WTC11 (cell line): ENCODE results near the gene RNU1-4. TPM values are rescaled to one million over a fixed set of nuclear protein-coding genes. Genes with fewer than 3 reads are reported as not detected.

ENCODE experiments used
- ATAC-seq: fragments of 200-7000 bp; cut with Tn5 transposase; 2 replicates; pipeline ENCODE4 v1.10.0; 2021; ENCODE audit warnings: mild to moderate bottlenecking, moderate library complexity
- CTCF ChIA-PET: fragments of 300-600 bp; sonication (Branson Sonifier 250); formaldehyde crosslinking; loops from one replicate; lab custom pipeline; 2021; ENCODE audit warnings: antibody characterized with exemption; lab: Charles Lee
- POLR2A ChIA-PET: fragments of 350-600 bp; sonication (Branson Sonifier 250); formaldehyde crosslinking; loops from one replicate; lab custom pipeline; 2021; ENCODE audit warnings: antibody characterized with exemption; lab: Charles Lee
- DNase-seq: peaks from one replicate; pipeline ENCODE4 v3.0.0; 2021; ENCODE audit warnings: low spot score
- H3K27ac Mint-ChIP-seq: 2 replicates; pipeline ENCODE4 v1.8.0; 2021; ENCODE audit warnings: mixed read lengths
- H3K27me3 Mint-ChIP-seq: 2 replicates; pipeline ENCODE4 v1.8.0; 2021; ENCODE audit warnings: low read depth, mild to moderate bottlenecking, moderate library complexity, mixed read lengths
- H3K36me3 Mint-ChIP-seq: 2 replicates; pipeline ENCODE4 v1.8.0; 2021; ENCODE audit warnings: mixed read lengths
- H3K4me1 Mint-ChIP-seq: 2 replicates; pipeline ENCODE4 v1.8.0; 2022; ENCODE audit warnings: mixed read lengths
- H3K4me3 Mint-ChIP-seq: 2 replicates; pipeline ENCODE4 v1.8.0; 2021; ENCODE audit warnings: mild to moderate bottlenecking, moderate library complexity, mixed read lengths
- H3K9me3 Mint-ChIP-seq: 2 replicates; pipeline ENCODE4 v1.8.0; 2021; ENCODE audit warnings: mixed read lengths
- ATF1 ChIP-seq: sonication (generic); formaldehyde crosslinking; IDR thresholded peaks from 2 replicates; pipeline ENCODE4 v1.8.1; 2023; ENCODE audit warnings: mild to moderate bottlenecking, moderate library complexity, missing genetic modification reagents
- CREB1 ChIP-seq: sonication (generic); formaldehyde crosslinking; IDR thresholded peaks from 2 replicates; pipeline ENCODE4 v1.8.0; 2023; ENCODE audit warnings: mild to moderate bottlenecking, missing genetic modification reagents
- ETV6 ChIP-seq: sonication (generic); formaldehyde crosslinking; IDR thresholded peaks from 2 replicates; pipeline ENCODE4 v1.8.1; 2022; ENCODE audit warnings: mild to moderate bottlenecking, missing genetic modification reagents
- GABPB1 ChIP-seq: sonication (generic); formaldehyde crosslinking; IDR thresholded peaks from 2 replicates; pipeline ENCODE4 v1.8.1; 2023; ENCODE audit warnings: mild to moderate bottlenecking, missing genetic modification reagents
- HMGA2 ChIP-seq: fragments of 250-450 bp; sonication (Bioruptor Pico); IDR thresholded peaks from 2 replicates; pipeline ENCODE4 v1.4.0; 2021; ENCODE audit warnings: mild to moderate bottlenecking, moderate library complexity
- JUN ChIP-seq: sonication (generic); formaldehyde crosslinking; IDR thresholded peaks from 2 replicates; pipeline ENCODE4 v1.8.0; 2023; ENCODE audit warnings: mild to moderate bottlenecking, missing genetic modification reagents
- NFATC4 ChIP-seq: fragments of 250-450 bp; sonication (Bioruptor Pico); IDR thresholded peaks from 2 replicates; pipeline ENCODE4 v1.9.0; 2021; ENCODE audit warnings: mild to moderate bottlenecking
- NFE2L1 ChIP-seq: sonication (generic); formaldehyde crosslinking; IDR thresholded peaks from 2 replicates; pipeline ENCODE4 v1.8.1; 2023; ENCODE audit warnings: missing genetic modification reagents
- NR1H2 ChIP-seq: sonication (generic); formaldehyde crosslinking; IDR thresholded peaks from 2 replicates; pipeline ENCODE4 v1.9.0; 2021; ENCODE audit warnings: mild to moderate bottlenecking, moderate library complexity, missing genetic modification reagents
- OVOL2 ChIP-seq: fragments of 250-450 bp; sonication (Bioruptor Pico); IDR thresholded peaks from 2 replicates; pipeline ENCODE4 v1.9.0; 2021; ENCODE audit warnings: mild to moderate bottlenecking, borderline replicate concordance
- SOX15 ChIP-seq: fragments of 250-450 bp; sonication (Bioruptor Pico); IDR thresholded peaks from 2 replicates; pipeline ENCODE4 v1.9.0; 2021; ENCODE audit warnings: mild to moderate bottlenecking
- ZNF219 ChIP-seq: sonication (generic); formaldehyde crosslinking; IDR thresholded peaks from 2 replicates; pipeline ENCODE4 v1.8.0; 2023; ENCODE audit warnings: missing genetic modification reagents, mild to moderate bottlenecking, borderline replicate concordance
- ZNF671 ChIP-seq: fragments of 250-450 bp; sonication (Bioruptor Pico); IDR thresholded peaks from 2 replicates; pipeline ENCODE4 v1.8.0; 2021; ENCODE audit warnings: mild to moderate bottlenecking
- total RNA-seq: library from RNA; stranded (reverse); gene quantifications from 3 replicates; pipeline ENCODE4 v1.2.3, GENCODE V29; 2021
- TF ChIP-seq, protein P1 (sequence below): fragments of 250-450 bp; sonication (Bioruptor Pico); IDR thresholded peaks from 2 replicates; pipeline ENCODE4 v1.9.0; 2021; ENCODE audit warnings: mild to moderate bottlenecking
- TF ChIP-seq, protein P2 (sequence below): fragments of 250-450 bp; sonication (Bioruptor Pico); IDR thresholded peaks from 2 replicates; pipeline ENCODE4 v2.1.2; 2022; ENCODE audit warnings: mild to moderate bottlenecking, moderate library complexity
- TF ChIP-seq, protein P3 (sequence below): sonication (generic); formaldehyde crosslinking; IDR thresholded peaks from 2 replicates; pipeline ENCODE4 v1.8.0; 2022; ENCODE audit warnings: missing genetic modification reagents
- TF ChIP-seq, protein P4 (sequence below): sonication (generic); formaldehyde crosslinking; IDR thresholded peaks from 2 replicates; pipeline ENCODE4 v1.8.1; 2023; ENCODE audit warnings: mild to moderate bottlenecking, missing genetic modification reagents, moderate library complexity
- TF ChIP-seq, protein P5 (sequence below): sonication (generic); formaldehyde crosslinking; IDR thresholded peaks from 2 replicates; pipeline ENCODE4 v1.8.0; 2023; ENCODE audit warnings: missing genetic modification reagents
- TF ChIP-seq, protein P6 (sequence below): sonication (generic); formaldehyde crosslinking; IDR thresholded peaks from 2 replicates; pipeline ENCODE4 v1.8.1; 2022; ENCODE audit warnings: mild to moderate bottlenecking, moderate library complexity, missing genetic modification reagents

RNU1-4 gene
- total RNA-seq, 1 experiment from 2014 or later: 1,197 TPM

DNA sequence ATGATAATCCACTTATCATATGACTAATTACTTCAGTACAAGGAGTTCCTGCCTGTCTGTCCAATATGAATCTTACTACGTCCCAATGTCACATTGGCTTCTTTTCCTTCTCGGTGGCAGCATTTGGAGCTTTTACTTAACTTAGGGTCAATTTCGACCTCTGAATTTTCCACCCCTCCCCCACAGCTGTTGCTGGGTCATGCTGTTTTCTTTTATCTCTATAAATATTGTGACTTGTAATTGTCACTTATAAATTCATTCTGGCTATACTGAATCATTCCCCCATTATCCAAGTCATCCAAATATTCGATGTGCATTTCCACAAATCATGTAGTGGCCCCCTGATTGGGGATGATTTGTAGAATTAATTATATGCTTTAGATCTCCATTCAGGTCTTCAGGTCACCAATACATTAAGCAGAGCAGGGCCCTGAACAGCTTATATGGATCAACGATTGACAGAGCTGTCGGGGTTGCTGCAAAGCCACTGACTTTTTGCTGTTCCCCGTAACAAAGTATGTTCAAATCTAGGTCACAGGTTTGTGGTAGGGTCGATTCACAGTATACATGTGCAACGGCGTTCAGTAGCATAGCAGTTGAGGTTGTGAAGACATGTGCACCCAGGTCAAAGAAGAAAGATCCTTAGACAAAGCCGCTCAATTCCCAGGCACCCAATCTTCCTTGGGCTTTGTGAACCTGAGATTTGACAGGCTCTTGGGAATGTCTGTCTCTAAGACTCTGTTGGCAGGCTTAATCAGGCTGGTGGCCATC, 18.3 kb upstream of the RNU1-4 start:
- H3K27me3 Mint-ChIP-seq: no peaks in the 10 kb centered on the region
- ATAC-seq: no peak
- POLR2A ChIA-PET: no interaction called here
- CTCF ChIA-PET: interaction anchor here (0.6 to 4.0 kb wide), 3 partner anchors 14 to 101 kb away, joined by 3 to 18 read pairs (median 6); no protein-coding TSS in a partner anchor
- DNase-seq: no peak
- H3K9me3 Mint-ChIP-seq: no peaks in the 10 kb centered on the region
- H3K36me3 Mint-ChIP-seq: no peaks in the 10 kb centered on the region
- no peak for TF ChIP-seq CREB1 (CRISPR knock-in tag)
- no peak for TF ChIP-seq HMGA2 (CRISPR knock-in tag)
- no peak for TF ChIP-seq ZNF219 (CRISPR knock-in tag)
- no peak for TF ChIP-seq OVOL2
- TF ChIP-seq, protein P1, sequence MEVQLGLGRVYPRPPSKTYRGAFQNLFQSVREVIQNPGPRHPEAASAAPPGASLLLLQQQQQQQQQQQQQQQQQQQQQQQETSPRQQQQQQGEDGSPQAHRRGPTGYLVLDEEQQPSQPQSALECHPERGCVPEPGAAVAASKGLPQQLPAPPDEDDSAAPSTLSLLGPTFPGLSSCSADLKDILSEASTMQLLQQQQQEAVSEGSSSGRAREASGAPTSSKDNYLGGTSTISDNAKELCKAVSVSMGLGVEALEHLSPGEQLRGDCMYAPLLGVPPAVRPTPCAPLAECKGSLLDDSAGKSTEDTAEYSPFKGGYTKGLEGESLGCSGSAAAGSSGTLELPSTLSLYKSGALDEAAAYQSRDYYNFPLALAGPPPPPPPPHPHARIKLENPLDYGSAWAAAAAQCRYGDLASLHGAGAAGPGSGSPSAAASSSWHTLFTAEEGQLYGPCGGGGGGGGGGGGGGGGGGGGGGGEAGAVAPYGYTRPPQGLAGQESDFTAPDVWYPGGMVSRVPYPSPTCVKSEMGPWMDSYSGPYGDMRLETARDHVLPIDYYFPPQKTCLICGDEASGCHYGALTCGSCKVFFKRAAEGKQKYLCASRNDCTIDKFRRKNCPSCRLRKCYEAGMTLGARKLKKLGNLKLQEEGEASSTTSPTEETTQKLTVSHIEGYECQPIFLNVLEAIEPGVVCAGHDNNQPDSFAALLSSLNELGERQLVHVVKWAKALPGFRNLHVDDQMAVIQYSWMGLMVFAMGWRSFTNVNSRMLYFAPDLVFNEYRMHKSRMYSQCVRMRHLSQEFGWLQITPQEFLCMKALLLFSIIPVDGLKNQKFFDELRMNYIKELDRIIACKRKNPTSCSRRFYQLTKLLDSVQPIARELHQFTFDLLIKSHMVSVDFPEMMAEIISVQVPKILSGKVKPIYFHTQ: no peak
- no peak for TF ChIP-seq ZNF671 (CRISPR knock-in tag)
- H3K27ac Mint-ChIP-seq: no peak overlapping the region
- H3K4me3 Mint-ChIP-seq: no peak overlapping the region
- peaks cover 19% of the 10 kb centered on the region for H3K4me1 Mint-ChIP-seq

DNA sequence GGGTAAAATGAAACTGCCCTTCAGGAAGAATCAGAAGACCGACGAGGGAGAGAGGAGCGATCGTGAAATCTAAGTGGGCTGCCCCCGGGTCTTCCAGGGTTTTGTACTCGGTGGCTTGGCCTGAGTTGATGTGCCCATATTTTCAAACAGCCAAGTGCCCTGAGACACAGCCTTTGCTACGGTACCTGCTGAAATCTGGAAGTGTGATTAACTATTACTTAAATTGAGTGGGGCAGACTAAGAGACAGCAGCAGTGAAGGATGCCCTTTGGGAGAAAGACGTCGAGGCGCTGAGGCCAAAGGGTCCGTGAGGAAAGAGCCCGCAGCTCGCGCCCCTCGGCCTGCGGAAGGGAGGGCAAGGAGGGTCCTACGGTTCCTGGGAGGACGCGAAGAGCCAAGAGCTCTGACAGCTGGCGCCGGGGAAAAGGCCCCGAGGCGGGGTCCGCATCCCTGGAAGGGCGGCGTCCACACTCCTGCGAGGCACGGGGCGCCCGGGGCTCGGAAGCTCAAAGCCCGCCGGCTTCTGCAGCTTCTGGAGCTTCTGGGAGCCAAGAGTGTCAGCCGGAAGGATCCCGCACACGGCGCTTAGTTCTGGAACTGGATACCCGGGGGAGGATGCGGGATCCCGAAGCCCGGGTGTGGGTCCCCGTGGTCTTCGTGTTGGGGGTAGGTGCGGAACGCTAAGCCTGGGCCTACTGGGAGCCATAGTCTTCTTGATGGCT, 15.4 kb upstream of the RNU1-4 start:
- peaks cover 9% of the 10 kb centered on the region; the same call in 1 of the 2 replicates for H3K4me1 Mint-ChIP-seq
- H3K9me3 Mint-ChIP-seq: no peaks in the 10 kb centered on the region
- POLR2A ChIA-PET: no interaction called here
- TF ChIP-seq, protein P2, sequence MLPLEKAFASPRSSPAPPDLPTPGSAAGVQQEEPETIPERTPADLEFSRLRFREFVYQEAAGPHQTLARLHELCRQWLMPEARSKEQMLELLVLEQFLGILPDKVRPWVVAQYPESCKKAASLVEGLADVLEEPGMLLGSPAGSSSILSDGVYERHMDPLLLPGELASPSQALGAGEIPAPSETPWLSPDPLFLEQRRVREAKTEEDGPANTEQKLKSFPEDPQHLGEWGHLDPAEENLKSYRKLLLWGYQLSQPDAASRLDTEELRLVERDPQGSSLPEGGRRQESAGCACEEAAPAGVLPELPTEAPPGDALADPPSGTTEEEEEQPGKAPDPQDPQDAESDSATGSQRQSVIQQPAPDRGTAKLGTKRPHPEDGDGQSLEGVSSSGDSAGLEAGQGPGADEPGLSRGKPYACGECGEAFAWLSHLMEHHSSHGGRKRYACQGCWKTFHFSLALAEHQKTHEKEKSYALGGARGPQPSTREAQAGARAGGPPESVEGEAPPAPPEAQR: no peak
- no peak for TF ChIP-seq NR1H2
- TF ChIP-seq, protein P3, sequence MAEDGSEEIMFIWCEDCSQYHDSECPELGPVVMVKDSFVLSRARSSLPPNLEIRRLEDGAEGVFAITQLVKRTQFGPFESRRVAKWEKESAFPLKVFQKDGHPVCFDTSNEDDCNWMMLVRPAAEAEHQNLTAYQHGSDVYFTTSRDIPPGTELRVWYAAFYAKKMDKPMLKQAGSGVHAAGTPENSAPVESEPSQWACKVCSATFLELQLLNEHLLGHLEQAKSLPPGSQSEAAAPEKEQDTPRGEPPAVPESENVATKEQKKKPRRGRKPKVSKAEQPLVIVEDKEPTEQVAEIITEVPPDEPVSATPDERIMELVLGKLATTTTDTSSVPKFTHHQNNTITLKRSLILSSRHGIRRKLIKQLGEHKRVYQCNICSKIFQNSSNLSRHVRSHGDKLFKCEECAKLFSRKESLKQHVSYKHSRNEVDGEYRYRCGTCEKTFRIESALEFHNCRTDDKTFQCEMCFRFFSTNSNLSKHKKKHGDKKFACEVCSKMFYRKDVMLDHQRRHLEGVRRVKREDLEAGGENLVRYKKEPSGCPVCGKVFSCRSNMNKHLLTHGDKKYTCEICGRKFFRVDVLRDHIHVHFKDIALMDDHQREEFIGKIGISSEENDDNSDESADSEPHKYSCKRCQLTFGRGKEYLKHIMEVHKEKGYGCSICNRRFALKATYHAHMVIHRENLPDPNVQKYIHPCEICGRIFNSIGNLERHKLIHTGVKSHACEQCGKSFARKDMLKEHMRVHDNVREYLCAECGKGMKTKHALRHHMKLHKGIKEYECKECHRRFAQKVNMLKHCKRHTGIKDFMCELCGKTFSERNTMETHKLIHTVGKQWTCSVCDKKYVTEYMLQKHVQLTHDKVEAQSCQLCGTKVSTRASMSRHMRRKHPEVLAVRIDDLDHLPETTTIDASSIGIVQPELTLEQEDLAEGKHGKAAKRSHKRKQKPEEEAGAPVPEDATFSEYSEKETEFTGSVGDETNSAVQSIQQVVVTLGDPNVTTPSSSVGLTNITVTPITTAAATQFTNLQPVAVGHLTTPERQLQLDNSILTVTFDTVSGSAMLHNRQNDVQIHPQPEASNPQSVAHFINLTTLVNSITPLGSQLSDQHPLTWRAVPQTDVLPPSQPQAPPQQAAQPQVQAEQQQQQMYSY (CRISPR knock-in tag): no peak
- TF ChIP-seq ETV6 (CRISPR knock-in tag): no peak
- TF ChIP-seq, protein P4, sequence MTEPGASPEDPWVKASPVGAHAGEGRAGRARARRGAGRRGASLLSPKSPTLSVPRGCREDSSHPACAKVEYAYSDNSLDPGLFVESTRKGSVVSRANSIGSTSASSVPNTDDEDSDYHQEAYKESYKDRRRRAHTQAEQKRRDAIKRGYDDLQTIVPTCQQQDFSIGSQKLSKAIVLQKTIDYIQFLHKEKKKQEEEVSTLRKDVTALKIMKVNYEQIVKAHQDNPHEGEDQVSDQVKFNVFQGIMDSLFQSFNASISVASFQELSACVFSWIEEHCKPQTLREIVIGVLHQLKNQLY: no peak
- no peak for TF ChIP-seq OVOL2
- TF ChIP-seq NFATC4 (CRISPR knock-in tag): no peak
- TF ChIP-seq, protein P1: no peak
- TF ChIP-seq JUN: no peak
- TF ChIP-seq, protein P5, sequence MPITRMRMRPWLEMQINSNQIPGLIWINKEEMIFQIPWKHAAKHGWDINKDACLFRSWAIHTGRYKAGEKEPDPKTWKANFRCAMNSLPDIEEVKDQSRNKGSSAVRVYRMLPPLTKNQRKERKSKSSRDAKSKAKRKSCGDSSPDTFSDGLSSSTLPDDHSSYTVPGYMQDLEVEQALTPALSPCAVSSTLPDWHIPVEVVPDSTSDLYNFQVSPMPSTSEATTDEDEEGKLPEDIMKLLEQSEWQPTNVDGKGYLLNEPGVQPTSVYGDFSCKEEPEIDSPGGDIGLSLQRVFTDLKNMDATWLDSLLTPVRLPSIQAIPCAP (CRISPR knock-in tag): no peak
- TF ChIP-seq SOX15 (CRISPR knock-in tag): no peak
- TF ChIP-seq NFE2L1 (CRISPR knock-in tag): no peak
- no peak for TF ChIP-seq ATF1 (CRISPR knock-in tag)
- no peak for TF ChIP-seq GABPB1 (CRISPR knock-in tag)
- TF ChIP-seq, protein P6, sequence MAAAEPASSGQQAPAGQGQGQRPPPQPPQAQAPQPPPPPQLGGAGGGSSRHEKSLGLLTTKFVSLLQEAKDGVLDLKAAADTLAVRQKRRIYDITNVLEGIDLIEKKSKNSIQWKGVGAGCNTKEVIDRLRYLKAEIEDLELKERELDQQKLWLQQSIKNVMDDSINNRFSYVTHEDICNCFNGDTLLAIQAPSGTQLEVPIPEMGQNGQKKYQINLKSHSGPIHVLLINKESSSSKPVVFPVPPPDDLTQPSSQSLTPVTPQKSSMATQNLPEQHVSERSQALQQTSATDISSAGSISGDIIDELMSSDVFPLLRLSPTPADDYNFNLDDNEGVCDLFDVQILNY (CRISPR knock-in tag): no peak
- no peaks in the 10 kb centered on the region for H3K36me3 Mint-ChIP-seq
- DNase-seq (peak; percentile 65), ATAC-seq (peak; percentile 8)
- CTCF ChIA-PET: interaction anchor here (0.9 to 3.0 kb wide), 4 partner anchors 16 to 104 kb away, joined by 3 to 14 read pairs (median 8); no protein-coding TSS in a partner anchor
- H3K27me3 Mint-ChIP-seq: no peaks in the 10 kb centered on the region
- H3K4me3 Mint-ChIP-seq: no peak overlapping the region
- no peak overlapping the region for H3K27ac Mint-ChIP-seq
